HG03045 (cell line): ENCODE data around the gene NABP1.

Experiments used
- ATAC-seq: cut with Tn5 transposase; IDR thresholded peaks from one replicate; pipeline ENCODE4 v1.9.1; 2021; ENCODE audit warnings: mild to moderate bottlenecking, moderate library complexity; ENCODE audit not compliant: unreplicated experiment

The NABP1 gene

GRCh38 chr2:191678437-191679100 lies 633 bp downstream of the NABP1 start:
- peak; percentile 14 for ATAC-seq

- ATAC-seq: no peak
These were observed 2.1 kb downstream of the NABP1 start for GRCh38 chr2:191679818-191680600.

GRCh38 chr2:191680639-191681038 lies 2.7 kb downstream of the NABP1 start:
- ATAC-seq: no peak

- no peak for ATAC-seq
These were observed 4.2 kb downstream of the NABP1 start for GRCh38 chr2:191682126-191682525.

GRCh38 chr2:191686066-191686465 lies 8.1 kb downstream of the NABP1 start:
- ATAC-seq: no peak

- ATAC-seq: no peak
These were observed 8.8 kb downstream of the NABP1 start for GRCh38 chr2:191686729-191687128.

GRCh38 chr2:191687867-191688266 lies 9.9 kb downstream of the NABP1 start:
- ATAC-seq: no peak

GRCh38 chr2:191688934-191689695 lies 11.2 kb downstream of the NABP1 start:
- no peak for ATAC-seq

GRCh38 chr2:191690327-191690726 lies 12.4 kb downstream of the NABP1 start:
- ATAC-seq: no peak

- ATAC-seq: peak; percentile 63
These were observed 13.2 kb downstream of the NABP1 start for GRCh38 chr2:191691016-191691735.

- ATAC-seq: no peak
These were observed 14.0 kb downstream of the NABP1 start for GRCh38 chr2:191691898-191692297.

GRCh38 chr2:191692502-191693115 lies 14.7 kb downstream of the NABP1 start:
- no peak for ATAC-seq

GRCh38 chr2:191693166-191693565 lies 15.2 kb downstream of the NABP1 start:
- no peak for ATAC-seq

GRCh38 chr2:191693778-191694177 lies 15.8 kb downstream of the NABP1 start:
- ATAC-seq: peak; percentile 51

GRCh38 chr2:191696001-191696400 lies 18.1 kb downstream of the NABP1 start:
- ATAC-seq: no peak

- ATAC-seq: no peak
These were observed 19.0 kb downstream of the NABP1 start for GRCh38 chr2:191696966-191697365.

GRCh38 chr2:191697870-191698269 lies 19.9 kb downstream of the NABP1 start:
- no peak for ATAC-seq

- no peak for ATAC-seq
These were observed 21.5 kb downstream of the NABP1 start for GRCh38 chr2:191699341-191699945.

GRCh38 chr2:191701029-191701428 lies 23.1 kb downstream of the NABP1 start:
- ATAC-seq: no peak

GRCh38 chr2:191701696-191702095 lies 23.8 kb downstream of the NABP1 start:
- no peak for ATAC-seq
